K562 (cell line): ENCODE measurements around the gene ABHD14A. TPM values are rescaled to one million over a fixed set of nuclear protein-coding genes. Genes with fewer than 3 reads are reported as not detected.

Source experiments
- ATAC-seq: fragments of 200-7000 bp; cut with Tn5 transposase; 3 replicates; pipeline ENCODE4 v1.9.1; 2020; ENCODE audit warnings: moderate library complexity
- BruUV-seq: library from RNA; stranded (reverse); fragments of 400-500 nt; replicated peaks from 2 replicates; lab custom pipeline; 2021; lab: Mats Ljungman, UMichigan
- CTCF ChIA-PET: fragments of 300-600 bp; formaldehyde crosslinking; extraction: SDS; loops from one replicate; lab custom pipeline; 2021; ENCODE audit warnings: low intra/inter-chr PET ratio; lab: Yijun Ruan, JAX
- POLR2A ChIA-PET: fragments of 300-600, 350-650 bp; sonication (Branson Sonifier 250); formaldehyde crosslinking; extraction: SDS; loops from one replicate; lab custom pipeline; 2021; ENCODE audit warnings: antibody characterized with exemption, inconsistent platforms; lab: Yijun Ruan, JAX
- DNase-seq, 4 experiments: peaks; one replicate each; pipeline versions ENCODE4 v3.0.0 to v3.0.0-alpha.2; 2011 to 2018; ENCODE audit warnings: low spot score in 3 of 4, mixed read lengths in 3 of 4; ENCODE audit errors: extremely low read depth in 1 of 4
- FAIRE-seq: peaks from 2 replicates; lab custom pipeline; 2011; peaks lifted over from hg19 to GRCh38; lab: Jason Lieb, UNC
- H2AFZ ChIP-seq: 2 replicates; pipeline ENCODE4 v1.6.0; 2011; ENCODE audit warnings: low read depth, low read length, control low read depth, inconsistent platforms
- H3K27ac ChIP-seq: fragments of 200-600 bp; 3 replicates; pipeline ENCODE4 v1.8.0; 2011; ENCODE audit warnings: low read depth, mild to moderate bottlenecking, control low read depth, inconsistent platforms, low read length, moderate library complexity, mixed read lengths; ENCODE audit errors: extremely low read depth
- H3K27me3 ChIP-seq, 2 experiments: fragments of 300-600 bp in 1 of 2; 2 replicates in 1 of 2; 3 replicates in 1 of 2; pipeline versions ENCODE4 v1.6.0 to v1.8.0; 2011; ENCODE audit warnings: inconsistent platforms in 2 of 2, low read length in 2 of 2, mild to moderate bottlenecking in 1 of 2, mixed read lengths in 1 of 2, moderate library complexity in 1 of 2; ENCODE audit not compliant: control insufficient read depth in 2 of 2, insufficient read depth in 2 of 2
- H3K36me3 ChIP-seq: fragments of 300-600 bp; 3 replicates; pipeline ENCODE4 v1.8.0; 2011; ENCODE audit warnings: mild to moderate bottlenecking, low read length, inconsistent platforms; ENCODE audit not compliant: control insufficient read depth, insufficient read depth
- H3K4me1 ChIP-seq, 2 experiments: fragments of 200-600 bp in 1 of 2; replicated peaks in 1 of 2; 2 replicates in 1 of 2; 3 replicates in 1 of 2; pipeline versions ENCODE4 v1.5.1 to v1.8.0; 2011; ENCODE audit warnings: inconsistent platforms in 2 of 2, low read length in 2 of 2, mild to moderate bottlenecking in 1 of 2, mixed read lengths in 1 of 2, moderate library complexity in 1 of 2; ENCODE audit not compliant: control insufficient read depth in 2 of 2, insufficient read depth in 2 of 2
- H3K4me2 ChIP-seq: 2 replicates; pipeline ENCODE4 v1.6.1; 2011; ENCODE audit warnings: low read length, control low read depth, inconsistent platforms, mixed read lengths; ENCODE audit not compliant: insufficient read depth
- H3K4me3 ChIP-seq: fragments of 200-600 bp; sonication (generic), shearing (Covaris generic); 2 replicates; pipeline ENCODE4 v1.5.1; 2016; ENCODE audit warnings: control low read depth, inconsistent platforms
- H3K79me2 ChIP-seq: fragments of 200-600 bp; 3 replicates; pipeline ENCODE4 v1.8.0; 2011; ENCODE audit warnings: low read length, inconsistent platforms; ENCODE audit not compliant: control insufficient read depth, insufficient read depth
- H3K9ac ChIP-seq, 2 experiments: 2 replicates each; pipeline versions ENCODE4 v1.6.0 to v1.6.1; 2011; ENCODE audit warnings: low read depth in 2 of 2, low read length in 2 of 2, control low read depth in 1 of 2, inconsistent platforms in 1 of 2, mild to moderate bottlenecking in 1 of 2, mixed read lengths in 1 of 2; ENCODE audit not compliant: insufficient read depth in 1 of 2
- H3K9me1 ChIP-seq: one replicate; pipeline ENCODE4 v1.6.0; 2011; ENCODE audit warnings: inconsistent platforms, mild to moderate bottlenecking, low read length, moderate library complexity; ENCODE audit not compliant: control insufficient read depth, insufficient read depth
- H3K9me3 ChIP-seq: replicated peaks from 2 replicates; pipeline ENCODE4 v1.5.1; 2011; ENCODE audit warnings: low read depth, low read length, inconsistent platforms; ENCODE audit not compliant: control insufficient read depth, insufficient read depth
- H4K20me1 ChIP-seq: replicated peaks from 2 replicates; pipeline ENCODE4 v1.6.1; 2011; ENCODE audit warnings: low read length, inconsistent platforms, mixed read lengths; ENCODE audit not compliant: control insufficient read depth, insufficient read depth
- ADNP ChIP-seq: fragments of 200-800 bp; sonication (Bioruptor generic); IDR thresholded peaks from 2 replicates; pipeline ENCODE4 v1.6.1; 2016; ENCODE audit warnings: missing genetic modification characterization, missing compliant biosample characterization
- ATF1 ChIP-seq, 2 experiments: fragments of 450-650 bp in 1 of 2; IDR thresholded peaks; 2 replicates each; pipeline ENCODE4 v1.6.1; 2016; ENCODE audit warnings: missing compliant biosample characterization in 1 of 2, missing genetic modification characterization in 1 of 2
- HDAC6 ChIP-seq: IDR thresholded peaks from 2 replicates; pipeline ENCODE4 v1.6.1; 2012; ENCODE audit warnings: low read depth, mild to moderate bottlenecking, control low read depth, inconsistent platforms, low read length, moderate library complexity
- IRF9 ChIP-seq: fragments of 450-650 bp; IDR thresholded peaks from 2 replicates; pipeline ENCODE4 v1.6.1; 2016; ENCODE audit warnings: missing biosample characterization, missing genetic modification characterization
- MAX ChIP-seq: sonication (generic); formaldehyde crosslinking; IDR thresholded peaks from 2 replicates; pipeline ENCODE4 v1.9.0; 2022; ENCODE audit warnings: mild to moderate bottlenecking, missing genetic modification reagents
- NFIC ChIP-seq: fragments of 450-650 bp; IDR thresholded peaks from 2 replicates; pipeline ENCODE4 v1.6.1; 2017; ENCODE audit warnings: mild to moderate bottlenecking, inconsistent platforms
- NFYB ChIP-seq: IDR thresholded peaks from 2 replicates; pipeline ENCODE4 v1.6.1; 2011; ENCODE audit warnings: mild to moderate bottlenecking, moderate library complexity; ENCODE audit not compliant: insufficient read length; ENCODE audit errors: extremely low read depth
- PHB2 ChIP-seq: fragments of 450-650 bp; IDR thresholded peaks from 2 replicates; pipeline ENCODE4 v1.6.1; 2017; ENCODE audit warnings: low read depth
- SAP30 ChIP-seq: fragments of 200-600 bp; sonication (generic); IDR thresholded peaks from 2 replicates; pipeline ENCODE4 v1.6.1; 2012; ENCODE audit warnings: borderline replicate concordance, low read depth, mild to moderate bottlenecking, moderate library complexity, low read length, control low read depth, inconsistent platforms; ENCODE audit not compliant: insufficient read depth, poor library complexity, severe bottlenecking
- ZNF318 ChIP-seq, 2 experiments: fragments of 450-650 bp; IDR thresholded peaks; 2 replicates each; pipeline ENCODE4 v1.6.1; 2016; ENCODE audit warnings: mild to moderate bottlenecking in 2 of 2, borderline replicate concordance in 1 of 2, low read depth in 1 of 2, moderate library complexity in 1 of 2
- WGBS: fragments of 100-300 bp; shearing (Covaris generic); methylation state at CpG from one replicate; pipeline ENCODE4 v1.1.6; 2016; ENCODE audit warnings: low coverage, mixed read lengths; ENCODE audit not compliant: insufficient coverage; ENCODE audit errors: missing lambda C conversion rate; 5-methylcytosine and 5-hydroxymethylcytosine counted together
- in situ Hi-C: fragments of 300-500 bp; cut with MboI; formaldehyde crosslinking; loops from 4 replicates; pipeline ENCODE4 v1.15.0; 2018; ENCODE audit warnings: inconsistent platforms, mixed read lengths
- intact Hi-C: fragments of 100-400 bp; cut with micrococcal nuclease; formaldehyde crosslinking; loops from 2 replicates; pipeline ENCODE4 v1.14.2; 2022
- polyA plus RNA-seq, 8 experiments: library from polyadenylated mRNA; depleted of rRNA in 4 of 8; stranded (reverse) in 5 of 8; unstranded in 3 of 8; fragments of >200 nt; fragmentation: Nextera tagmentation in 2 of 8; fragmentation: Illumina TruSeq in 1 of 8; extraction: Ambion mirVana in 2 of 8; extraction: Trizol in 1 of 8; gene quantifications; 2 replicates each; pipeline versions ENCODE4 v1.2.1 to v1.2.3, GENCODE V29; 2011 to 2014; ENCODE audit warnings: inconsistent platforms in 1 of 8, missing spikeins in 1 of 8
- total RNA-seq, 7 experiments: library from RNA; depleted of rRNA in 6 of 7; stranded (reverse); fragments of >200 nt in 6 of 7; fragmentation: Illumina TruSeq in 2 of 7; extraction: Trizol in 2 of 7; gene quantifications; 2 replicates each; pipeline versions ENCODE4 v1.2.1 to v1.2.3, GENCODE V29; 2011 to 2021; ENCODE audit warnings: low replicate concordance in 1 of 7

The ABHD14A gene
- total and polyA plus RNA-seq, 9 of the 15 experiments (the other 6 are each of a cell fraction or from before 2014, with no cell fraction given): 0.90 to 10.5 (median 8.3) TPM

GRCh38 chr3:51995346-51996163, 20.7 kb downstream of the ABHD14A start, which contains the start of gene RPL29:
TSS of gene RPL29 (minus strand) at chr3:51995895. CDS start at chr3:51995461, 434 bp downstream.
- in situ Hi-C loops (no loop called here), intact Hi-C loops (loop anchor here (1.0 kb wide), 1 partner anchor 53 kb away; the partner anchor contains the start of gene PARP3)
- Histone ChIP-seq H3K9me3 (0 out of 2 replicates have a peak, but pooled peaks cover 3% of the 10 kb centered on the region), H2AFZ (peak within 1 kb of the TSS; percentile 61), H3K36me3 (peaks cover 34% of the 10 kb centered on the region), H3K79me2 (peaks cover 37% of the 10 kb centered on the region), H3K9ac (peak within 1 kb of the TSS; percentile 96 to 99), H3K4me2 (peak within 1 kb of the TSS; percentile 96), H3K27me3 (no peaks in the 10 kb centered on the region), H3K4me3 (peak within 1 kb of the TSS; percentile 67), H4K20me1 (peaks cover 6% of the 10 kb centered on the region; the same call in 1 of the 2 replicates), H3K9me1 (no peaks in the 10 kb centered on the region), H3K27ac (peak within 1 kb of the TSS; percentile 80), H3K4me1 (peaks cover 36 to 42% of the 10 kb centered on the region in 2 experiments)
- ChIA-PET CTCF (no interaction called here), POLR2A (interaction anchor here (0.6 to 6.0 kb wide), 30 partner anchors 8 to 691 kb away, joined by 3 to 105 read pairs (median 4); partner anchors contain the start of genes ABHD14A, ABHD14B, ACY1 and DUSP7)
- WGBS: 1% methylated on average over 24 of the region's 40 CpGs
- TSS peak; percentile 65 for BruUV-seq
- DNase-seq: peak; percentile 78 to 93 (median 82)
- ATAC-seq: peak; percentile 81
- peak; percentile 92 for FAIRE-seq
- TF ChIP-seq ZNF318 (IDR thresholded peaks at IDR 0.05; ENCODE audit: borderline replicate concordance in 1 of 2, low read depth in 1 of 2) (peak in 1 of 2 experiments; percentile 91; a peak in 2 of 4 replicates), ATF1 (CRISPR knock-in tag; IDR thresholded peaks at IDR 0.05) (no peak), ATF1 (tag; IDR thresholded peaks at IDR 0.05) (peak; percentile 84), IRF9 (tag) (no peak), SAP30 (no peak), NFYB (no peak), PHB2 (no peak), NFIC (peak; percentile 42), HDAC6 (no peak), MAX (CRISPR knock-in tag) (peak; percentile 76; the same call in 1 of the 2 replicates), ADNP (tag) (no peak)
